H1 (cell line): Measurements from ENCODE around the gene INVS. TPM values are rescaled to one million over a fixed set of nuclear protein-coding genes. Genes with fewer than 3 reads are reported as not detected.

Experiments
- CTCF ChIA-PET: fragments of 300-600 bp; sonication (Branson Sonifier 250); formaldehyde crosslinking; loops from one replicate; lab custom pipeline; 2021; ENCODE audit not compliant: partially characterized antibody; lab: Charles Lee
- POLR2A ChIA-PET: fragments of 300-600 bp; sonication (Branson Sonifier 250); formaldehyde crosslinking; loops from one replicate; lab custom pipeline; 2021; ENCODE audit warnings: inconsistent platforms; ENCODE audit not compliant: partially characterized antibody; lab: Charles Lee
- DNase-seq, 2 experiments: peaks; one replicate each; pipeline versions ENCODE4 v3.0.0 to v3.0.0-alpha.2; 2010 to 2022; ENCODE audit warnings: low spot score in 2 of 2, low read depth in 1 of 2, mixed read lengths in 1 of 2
- FAIRE-seq: peaks from 2 replicates; lab custom pipeline; 2011; peaks lifted over from hg19 to GRCh38; lab: Jason Lieb, UNC
- H2AFZ ChIP-seq: 2 replicates; pipeline ENCODE4 v1.8.1; 2012; ENCODE audit warnings: low read length, inconsistent platforms
- H2AK5ac ChIP-seq: 2 replicates; pipeline ENCODE4 v1.6.1; 2013; ENCODE audit warnings: low read depth, low read length
- H2BK120ac ChIP-seq: replicated peaks from 2 replicates; pipeline ENCODE3; 2013; ENCODE audit warnings: low read depth, low read length, inconsistent platforms
- H2BK12ac ChIP-seq: 2 replicates; pipeline ENCODE4 v1.6.1; 2013; ENCODE audit warnings: low read depth, low read length
- H2BK15ac ChIP-seq: 2 replicates; pipeline ENCODE4 v1.6.1; 2013; ENCODE audit warnings: low read length
- H2BK20ac ChIP-seq: 2 replicates; pipeline ENCODE4 v1.6.1; 2013; ENCODE audit warnings: low read length
- H2BK5ac ChIP-seq: 2 replicates; pipeline ENCODE4 v1.6.1; 2013; ENCODE audit warnings: low read depth, low read length
- H3K14ac ChIP-seq: 2 replicates; pipeline ENCODE4 v1.6.1; 2013; ENCODE audit warnings: inconsistent platforms; ENCODE audit not compliant: insufficient read length
- H3K18ac ChIP-seq: 2 replicates; pipeline ENCODE4 v1.6.1; 2013; ENCODE audit warnings: low read length; ENCODE audit errors: extremely low read depth
- H3K23ac ChIP-seq: 2 replicates; pipeline ENCODE4 v1.6.1; 2013; ENCODE audit warnings: inconsistent platforms; ENCODE audit not compliant: insufficient read length
- H3K23me2 ChIP-seq: 2 replicates; pipeline ENCODE4 v1.6.1; 2013; ENCODE audit warnings: low read depth, low read length
- H3K27ac ChIP-seq: 2 replicates; pipeline ENCODE4 v1.6.1; 2011; ENCODE audit warnings: low read depth, low read length, inconsistent platforms
- H3K27me3 ChIP-seq, 4 experiments: replicated peaks in 1 of 4; 1 replicate in 1 of 4; 2 replicates in 3 of 4; pipeline versions ENCODE4 v1.6.1 to v1.8.1; 2011 to 2013; ENCODE audit warnings: low read length in 3 of 4, mild to moderate bottlenecking in 3 of 4, inconsistent platforms in 2 of 4, mixed read lengths in 2 of 4, moderate library complexity in 1 of 4; ENCODE audit not compliant: control insufficient read depth in 3 of 4, insufficient read depth in 3 of 4; ENCODE audit errors: extremely low read depth in 1 of 4
- H3K36me3 ChIP-seq, 4 experiments: 2 replicates each; pipeline versions ENCODE4 v1.6.1 to v1.8.1; 2011 to 2013; ENCODE audit warnings: mild to moderate bottlenecking in 4 of 4, low read length in 3 of 4, moderate library complexity in 2 of 4, control low read depth in 1 of 4, inconsistent platforms in 1 of 4; ENCODE audit not compliant: insufficient read depth in 4 of 4, control insufficient read depth in 2 of 4
- H3K4ac ChIP-seq: replicated peaks from 2 replicates; pipeline ENCODE3; 2013; ENCODE audit warnings: low read length, low read depth, mixed read lengths, inconsistent platforms; ENCODE audit not compliant: insufficient read length
- H3K4me1 ChIP-seq, 4 experiments: replicated peaks in 1 of 4; 1 replicate in 1 of 4; 2 replicates in 3 of 4; pipeline versions ENCODE4 v1.6.1 to v1.8.1; 2011 to 2013; ENCODE audit warnings: low read length in 3 of 4, inconsistent platforms in 2 of 4, mixed read lengths in 1 of 4; ENCODE audit not compliant: insufficient read depth in 4 of 4, control insufficient read depth in 3 of 4
- H3K4me2 ChIP-seq, 2 experiments: 2 replicates each; pipeline versions ENCODE4 v1.6.1 to v1.8.1; 2011 to 2013; ENCODE audit warnings: low read depth in 2 of 2, low read length in 2 of 2, control low read depth in 1 of 2, inconsistent platforms in 1 of 2, mild to moderate bottlenecking in 1 of 2; ENCODE audit not compliant: insufficient read depth in 1 of 2
- H3K4me3 ChIP-seq, 4 experiments: fragments of 200-600, 300-600 bp in 1 of 4; sonication (generic), shearing (Covaris generic), sonication (Bioruptor Twin) in 1 of 4; 2 replicates each; pipeline versions ENCODE4 v1.5.1 to v1.8.1; 2011 to 2016; ENCODE audit warnings: low read length in 4 of 4, low read depth in 3 of 4, control low read depth in 2 of 4, inconsistent platforms in 2 of 4, mild to moderate bottlenecking in 2 of 4, mixed read lengths in 1 of 4, moderate library complexity in 1 of 4; ENCODE audit not compliant: insufficient read depth in 2 of 4; ENCODE audit errors: extremely low read depth in 1 of 4
- H3K56ac ChIP-seq: replicated peaks from 2 replicates; pipeline ENCODE3; 2013; ENCODE audit warnings: low read depth, mild to moderate bottlenecking, mixed read lengths, low read length, inconsistent platforms; ENCODE audit not compliant: insufficient read length
- H3K79me1 ChIP-seq: 2 replicates; pipeline ENCODE4 v1.6.1; 2013; ENCODE audit warnings: low read depth, low read length, control low read depth
- H3K79me2 ChIP-seq, 2 experiments: 2 replicates each; pipeline versions ENCODE4 v1.6.1 to v1.8.1; 2012 to 2013; ENCODE audit warnings: low read length in 2 of 2, mild to moderate bottlenecking in 2 of 2, inconsistent platforms in 1 of 2; ENCODE audit not compliant: insufficient read depth in 2 of 2, control insufficient read depth in 1 of 2
- H3K9ac ChIP-seq, 4 experiments: replicated peaks in 1 of 4; 1 replicate in 1 of 4; 2 replicates in 3 of 4; pipeline versions ENCODE4 v1.6.1 to v1.8.1; 2011 to 2013; ENCODE audit warnings: low read depth in 3 of 4, low read length in 3 of 4, control low read depth in 2 of 4, mild to moderate bottlenecking in 2 of 4, moderate library complexity in 2 of 4, inconsistent platforms in 1 of 4; ENCODE audit errors: extremely low read depth in 1 of 4
- H3K9me3 ChIP-seq, 2 experiments: 2 replicates each; pipeline versions ENCODE4 v1.6.1 to v1.8.1; 2012 to 2013; ENCODE audit warnings: mild to moderate bottlenecking in 2 of 2, moderate library complexity in 2 of 2, control low read depth in 1 of 2, inconsistent platforms in 1 of 2, low read depth in 1 of 2, low read length in 1 of 2, mixed read lengths in 1 of 2; ENCODE audit not compliant: insufficient read depth in 2 of 2
- H4K20me1 ChIP-seq, 2 experiments: replicated peaks in 1 of 2; 2 replicates each; pipeline versions ENCODE3 to v1.8.1; 2011 to 2013; ENCODE audit warnings: inconsistent platforms in 2 of 2, low read length in 2 of 2, mild to moderate bottlenecking in 1 of 2; ENCODE audit not compliant: insufficient read depth in 2 of 2, control insufficient read depth in 1 of 2
- H4K5ac ChIP-seq: 2 replicates; pipeline ENCODE4 v1.6.1; 2013; ENCODE audit warnings: low read length, low read depth, mixed read lengths, inconsistent platforms; ENCODE audit not compliant: insufficient read length
- H4K8ac ChIP-seq: 2 replicates; pipeline ENCODE4 v1.8.0; 2013; ENCODE audit warnings: mild to moderate bottlenecking, moderate library complexity, low read length, inconsistent platforms; ENCODE audit not compliant: insufficient read depth; ENCODE audit errors: extremely low read depth
- H4K91ac ChIP-seq: replicated peaks from 2 replicates; pipeline ENCODE3; 2013; ENCODE audit warnings: low read length, mixed read lengths, inconsistent platforms; ENCODE audit not compliant: insufficient read length
- ASH2L ChIP-seq: fragments of 200-600, 300-600 bp; sonication (generic); IDR thresholded peaks from one replicate; pipeline ENCODE4 v1.7.1; 2017; ENCODE audit warnings: low read length
- ATF3 ChIP-seq: IDR thresholded peaks from 2 replicates; pipeline ENCODE4 v1.6.1; 2011; ENCODE audit warnings: low read depth, mild to moderate bottlenecking, low read length; ENCODE audit not compliant: insufficient read depth
- CHD1 ChIP-seq: IDR thresholded peaks from 2 replicates; pipeline ENCODE4 v1.6.1; 2012; ENCODE audit warnings: low read depth, low read length, improper control_type of control experiment
- CHD2 ChIP-seq: IDR thresholded peaks from 2 replicates; pipeline ENCODE4 v1.6.1; 2012; ENCODE audit warnings: low read length, improper control_type of control experiment
- CTCF ChIP-seq, 3 experiments: IDR thresholded peaks; 1 replicate in 2 of 3; 2 replicates in 1 of 3; pipeline versions ENCODE4 v1.5.1 to v1.6.1; 2011; ENCODE audit warnings: low read length in 3 of 3, mild to moderate bottlenecking in 3 of 3, inconsistent platforms in 2 of 3, low read depth in 1 of 3, moderate library complexity in 1 of 3; ENCODE audit not compliant: insufficient read depth in 1 of 3; ENCODE audit errors: control extremely low read depth in 1 of 3
- EP300 ChIP-seq, 2 experiments: IDR thresholded peaks; 1 replicate in 1 of 2; 2 replicates in 1 of 2; pipeline ENCODE4 v1.6.1; 2011 to 2012; ENCODE audit warnings: low read depth in 2 of 2, low read length in 2 of 2, mild to moderate bottlenecking in 2 of 2, borderline replicate concordance in 1 of 2, inconsistent platforms in 1 of 2, moderate library complexity in 1 of 2
- KDM5A ChIP-seq: fragments of 200-600 bp; IDR thresholded peaks from 2 replicates; pipeline ENCODE4 v1.7.1; 2012; ENCODE audit warnings: mild to moderate bottlenecking, low read length, inconsistent platforms, mixed read lengths
- RBBP5 ChIP-seq: IDR thresholded peaks from 2 replicates; pipeline ENCODE4 v1.7.1; 2012; ENCODE audit warnings: low read depth, mild to moderate bottlenecking, inconsistent platforms, low read length, moderate library complexity, borderline replicate concordance
- RFX5 ChIP-seq: IDR thresholded peaks from 2 replicates; pipeline ENCODE4 v1.6.1; 2011; ENCODE audit warnings: low read depth, low read length, improper control_type of control experiment, borderline replicate concordance
- SP4 ChIP-seq: IDR thresholded peaks from 2 replicates; pipeline ENCODE4 v1.6.1; 2012; ENCODE audit warnings: low read length, inconsistent platforms
- TAF7 ChIP-seq: optimal IDR thresholded peaks from 2 replicates; pipeline ENCODE3; 2011; ENCODE audit warnings: low read depth, mild to moderate bottlenecking, inconsistent platforms, low read length, moderate library complexity, borderline replicate concordance
- TCF12 ChIP-seq: IDR thresholded peaks from 2 replicates; pipeline ENCODE4 v1.6.1; 2011; ENCODE audit warnings: low read depth, mild to moderate bottlenecking, low read length
- YY1 ChIP-seq: IDR thresholded peaks from 2 replicates; pipeline ENCODE4 v1.6.1; 2011; ENCODE audit warnings: low read depth, mild to moderate bottlenecking, low read length
- polyA plus RNA-seq, 7 experiments: library from polyadenylated mRNA; depleted of rRNA in 3 of 7; stranded (reverse) in 5 of 7; unstranded in 2 of 7; fragments of >200 nt in 5 of 7; fragments of 200-250 nt in 2 of 7; gene quantifications; 1 replicate in 5 of 7; 2 replicates in 1 of 7; 4 replicates in 1 of 7; pipeline versions ENCODE4 v1.2.1 to v1.2.3, GENCODE V29; 2011 to 2013; ENCODE audit warnings: missing spikeins in 2 of 7, mixed read lengths in 2 of 7
- total RNA-seq: library from RNA; stranded (reverse); fragmentation: NEBNext Ultra II Directional; extraction: Animal tissue kit (Norgen Biotek cat#: 25700); gene quantifications from 2 replicates; pipeline ENCODE4 v1.2.1, GENCODE V29; 2021

Gene INVS
- total and polyA plus RNA-seq, 2 of the 8 experiments (the other 6 are each of a cell fraction or from before 2014, with no cell fraction given), result 4.1 to 6.9 TPM

- no peak for FAIRE-seq
- H2BK12ac ChIP-seq, result no peak overlapping the region
- no peak for TF ChIP-seq EP300 (IDR thresholded peaks at IDR 0.05; ENCODE audit: borderline replicate concordance in 1 of 2, low read depth in 2 of 2, low read length in 2 of 2)
- TF ChIP-seq CHD1, result no peak
- TF ChIP-seq RBBP5, result no peak
- TF ChIP-seq RFX5, result no peak
- no peak for TF ChIP-seq SP4
- TF ChIP-seq ASH2L, result no peak
- no peak for TF ChIP-seq YY1
- no peak for TF ChIP-seq KDM5A
- no peak for TF ChIP-seq ATF3
- no peak for TF ChIP-seq CHD2
- TF ChIP-seq TAF7, result no peak
- no peak for TF ChIP-seq CTCF (IDR thresholded peaks at IDR 0.05; ENCODE audit: control extremely low read depth in 1 of 3, insufficient read depth in 1 of 3, low read depth in 1 of 3, low read length in 3 of 3)
- TF ChIP-seq TCF12, result no peak
These were observed 186.0 kb downstream of the INVS start for GRCh38 chr9:100285080-100285479.

More at GRCh38 chr9:100285080-100285479, 186.0 kb downstream of the INVS start:
- ChIA-PET POLR2A (interaction anchor here (1.6 kb wide), 1 partner anchor 11 kb away, joined by 4 read pairs; no protein-coding TSS in a partner anchor), CTCF (no interaction called here)
- Histone ChIP-seq H2AK5ac (no peak overlapping the region), H2BK15ac (no peak overlapping the region), H2BK5ac (no peak overlapping the region), H2BK120ac (no peak overlapping the region), H3K4me2 (no peak overlapping the region), H3K36me3 (peaks cover 0 to 15% (median 0%) of the 10 kb centered on the region in 4 experiments; a peak in 2 of 8 replicates), H3K4me3 (no peak overlapping the region), H3K14ac (no peak overlapping the region), H3K18ac (no peak overlapping the region), H3K79me1 (no peaks in the 10 kb centered on the region; the same call in 1 of the 2 replicates), H3K27me3 (no peaks in the 10 kb centered on the region), H2BK20ac (no peak overlapping the region), H4K20me1 (no peaks in the 10 kb centered on the region), H3K79me2 (no peaks in the 10 kb centered on the region), H4K8ac (no peak overlapping the region), H3K27ac (no peak overlapping the region), H3K9ac (no peak overlapping the region), H3K56ac (no peak overlapping the region), H3K9me3 (peaks cover 2 to 6% of the 10 kb centered on the region in 2 experiments; a peak in 1 of 4 replicates), H3K4me1 (no peaks in the 10 kb centered on the region), H4K5ac (no peak overlapping the region), H3K4ac (no peak overlapping the region), H3K23me2 (no peaks in the 10 kb centered on the region), H4K91ac (no peak overlapping the region), H3K23ac (no peak overlapping the region), H2AFZ (no peak overlapping the region)
- DNase-seq, result no peak
